ENCODE data around the gene KBTBD12.

Gene KBTBD12

DNA sequence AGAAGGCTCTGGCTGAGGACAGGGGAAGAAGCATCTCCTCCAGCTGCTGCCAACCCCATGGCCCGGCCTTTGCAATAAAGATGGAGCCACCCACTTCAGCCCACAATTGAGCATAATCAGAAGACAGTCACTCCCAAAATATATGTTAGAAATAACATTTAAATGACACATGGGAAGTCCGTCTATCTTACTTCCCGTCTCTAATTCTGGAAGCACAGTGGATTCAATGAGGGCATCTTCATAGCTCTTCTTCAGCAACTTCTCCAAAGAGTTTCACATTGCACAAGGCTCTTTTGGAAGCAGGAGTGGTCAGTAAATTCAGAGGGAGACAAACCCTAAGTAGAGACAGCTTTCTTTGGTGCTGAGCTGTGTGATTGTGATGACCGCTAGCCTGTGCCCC lies 70.2 kb downstream of the KBTBD12 start:
- DNase-seq, result no peak

DNA sequence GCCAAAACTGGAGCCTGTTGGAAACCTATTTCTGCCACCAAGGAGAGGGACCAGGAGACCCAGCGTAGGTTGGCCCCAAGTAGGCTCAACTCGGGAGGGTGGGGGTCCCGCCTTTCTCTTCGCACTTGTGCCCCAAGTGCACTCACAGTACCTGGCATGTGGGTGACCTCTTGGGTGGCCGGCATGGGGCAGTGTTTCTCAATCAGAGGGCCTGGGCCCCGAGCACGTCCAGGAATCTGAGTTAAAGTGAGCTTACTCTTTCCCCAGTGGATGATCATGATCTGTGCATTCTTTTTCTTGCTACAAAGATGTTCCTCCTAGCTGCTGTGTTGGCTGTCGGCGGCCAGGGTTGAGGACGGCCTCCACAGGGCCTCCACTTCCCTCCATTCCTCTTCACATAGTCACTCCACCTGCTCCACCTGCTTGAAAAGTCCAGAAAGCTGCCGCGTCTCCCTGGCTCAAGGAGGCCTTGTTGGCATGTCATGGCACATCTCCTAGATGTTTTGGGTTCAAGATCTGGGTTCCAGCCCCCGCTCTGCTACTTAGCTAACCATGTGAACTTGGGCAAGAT lies 70.7 kb downstream of the KBTBD12 start:
- no peak for DNase-seq

DNA sequence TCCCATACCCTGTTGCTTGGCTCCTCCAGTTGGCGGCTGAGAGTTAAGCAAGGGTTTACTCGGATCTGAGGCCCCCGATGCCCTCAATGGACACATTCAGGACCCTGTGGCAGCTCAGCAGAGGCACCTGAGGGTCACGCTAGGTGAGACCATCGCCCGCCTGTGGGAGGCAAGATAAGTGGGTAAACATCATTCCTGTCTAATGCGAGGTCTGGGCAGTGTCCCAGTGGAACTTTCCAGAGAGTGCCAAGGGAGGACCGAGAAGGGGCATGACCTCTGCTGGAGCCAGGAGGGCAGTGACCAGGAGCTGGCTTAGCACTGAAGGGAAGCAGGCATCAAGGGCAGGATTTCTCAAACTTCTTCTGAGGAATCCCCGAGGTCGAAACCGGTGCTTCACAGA lies 71.8 kb downstream of the KBTBD12 start:
- DNase-seq, result no peak

GRCh38 chr3:127987309-127987995 lies 72.4 kb downstream of the KBTBD12 start:
- DNase-seq, result no peak

DNA sequence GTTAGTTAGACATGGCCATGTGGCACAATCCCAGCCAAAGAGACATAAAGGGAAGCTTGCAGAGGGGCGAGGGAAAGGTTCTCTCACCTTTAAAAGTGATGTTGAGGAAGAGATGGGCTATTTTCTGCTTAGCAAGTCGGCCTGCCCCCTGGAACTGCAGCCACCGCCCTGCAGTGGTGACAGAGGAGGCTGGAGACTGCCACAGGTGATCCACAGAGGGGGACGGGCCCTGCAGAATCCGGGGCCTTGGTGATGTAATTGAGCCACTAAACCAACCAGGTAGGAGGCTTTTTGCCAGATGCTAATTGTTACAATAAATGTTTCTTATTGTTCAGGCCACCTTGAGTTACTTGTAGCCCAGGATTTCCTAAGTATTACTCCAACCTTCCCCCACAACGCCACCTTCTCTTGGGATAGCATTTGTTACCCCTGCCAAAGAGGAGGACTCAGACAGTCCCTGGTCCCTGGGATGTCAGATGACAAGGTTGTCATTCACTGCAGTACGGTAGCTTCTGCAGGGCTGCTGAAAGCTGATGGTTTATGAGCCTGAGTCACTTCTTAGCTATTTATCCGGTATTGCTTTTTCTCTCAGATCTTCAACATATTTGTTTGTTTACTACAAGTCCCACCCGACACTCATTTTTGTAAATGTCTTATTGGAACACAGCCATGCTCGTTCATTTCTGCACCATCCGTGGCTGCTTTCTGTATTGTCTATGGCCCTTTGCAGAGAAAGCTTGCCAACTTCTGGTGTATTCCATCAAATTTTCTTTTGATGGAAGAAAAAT lies 73.9 kb downstream of the KBTBD12 start:
- DNase-seq, result no peak

- no peak for DNase-seq
Observed at GRCh38 chr3:127990051-127990450, 75.0 kb downstream of the KBTBD12 start.

- DNase-seq, result no peak
Observed at GRCh38 chr3:127990461-127990860, 75.4 kb downstream of the KBTBD12 start.

DNA sequence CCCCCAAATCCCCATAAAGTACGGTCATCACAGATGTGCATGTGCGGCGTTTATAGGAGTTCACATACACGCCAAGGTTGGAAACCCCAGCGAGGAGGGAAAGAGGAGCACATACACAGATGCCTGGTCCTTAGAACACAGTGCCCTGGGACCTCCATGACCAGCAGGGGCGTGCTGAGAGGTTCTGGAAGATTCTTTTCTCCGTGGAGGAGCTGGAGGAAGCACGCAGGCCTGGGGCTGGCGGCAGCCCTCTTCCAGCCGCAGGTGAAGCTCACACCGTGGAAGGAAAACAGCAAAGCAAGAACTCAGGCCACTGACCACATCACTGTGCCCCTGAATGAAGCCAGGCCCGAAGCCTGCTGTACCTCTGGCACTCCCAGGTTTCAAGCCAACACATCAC lies 76.2 kb downstream of the KBTBD12 start:
- no peak for DNase-seq

DNA sequence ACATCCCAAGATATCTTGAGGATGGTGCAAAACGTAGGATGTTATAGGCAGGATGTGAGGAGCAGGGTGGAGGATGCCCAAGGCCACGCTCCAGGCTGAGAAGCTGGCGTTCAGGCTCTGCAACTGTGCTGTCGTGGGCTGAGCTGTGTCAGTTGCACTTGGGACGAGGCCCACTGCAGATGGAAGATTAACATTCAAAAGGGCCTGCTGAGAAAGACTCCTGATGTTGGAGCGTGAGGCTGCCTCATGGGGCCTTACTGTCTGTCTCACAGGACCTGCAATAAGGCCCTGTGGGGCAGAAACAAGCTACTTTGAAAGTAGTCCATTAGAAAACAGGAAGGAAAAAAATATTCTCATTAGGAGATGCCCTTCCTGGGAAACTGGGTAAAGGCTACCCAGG lies 76.6 kb downstream of the KBTBD12 start:
- no peak for DNase-seq

- DNase-seq, result no peak
Observed at GRCh38 chr3:127992127-127992526, 77.1 kb downstream of the KBTBD12 start.

DNA sequence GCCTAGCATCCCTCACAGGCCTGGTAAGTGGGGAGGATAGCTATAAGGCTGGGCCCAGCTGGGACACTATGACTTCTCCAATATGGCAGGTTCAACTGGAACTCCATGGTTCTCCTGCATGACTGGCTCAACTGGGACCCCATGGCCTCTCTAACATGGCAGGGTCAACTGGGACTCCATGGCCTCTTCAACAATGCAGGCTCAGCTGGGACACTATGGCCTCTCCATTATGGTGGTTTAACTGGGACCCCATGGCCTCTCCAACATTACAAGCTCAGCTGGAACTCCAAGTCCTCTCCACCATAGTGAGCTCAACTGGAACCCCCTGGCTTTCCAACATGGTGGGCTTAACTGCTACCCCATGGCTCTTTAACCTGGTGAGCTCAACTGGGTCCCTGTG lies 79.0 kb downstream of the KBTBD12 start:
- DNase-seq, result no peak

DNA sequence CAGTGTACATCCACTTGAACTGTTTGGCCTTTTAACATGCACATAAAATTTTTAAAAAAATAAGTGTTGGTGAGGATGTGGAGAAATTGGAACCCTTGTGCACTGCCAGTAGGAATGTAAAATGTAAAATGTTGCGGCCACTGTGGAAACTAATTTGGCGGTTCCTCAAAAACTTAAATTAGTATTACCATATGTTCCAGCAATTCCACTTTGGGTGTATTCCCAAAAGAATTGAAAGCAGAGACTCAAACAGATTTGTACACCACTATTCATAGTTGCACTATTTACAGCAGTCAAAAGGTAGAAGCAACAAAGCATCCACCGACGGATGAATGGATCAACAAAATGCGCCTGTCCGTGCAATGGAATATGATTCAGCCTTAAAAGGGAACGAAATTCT lies 82.0 kb downstream of the KBTBD12 start:
- DNase-seq, result no peak

DNA sequence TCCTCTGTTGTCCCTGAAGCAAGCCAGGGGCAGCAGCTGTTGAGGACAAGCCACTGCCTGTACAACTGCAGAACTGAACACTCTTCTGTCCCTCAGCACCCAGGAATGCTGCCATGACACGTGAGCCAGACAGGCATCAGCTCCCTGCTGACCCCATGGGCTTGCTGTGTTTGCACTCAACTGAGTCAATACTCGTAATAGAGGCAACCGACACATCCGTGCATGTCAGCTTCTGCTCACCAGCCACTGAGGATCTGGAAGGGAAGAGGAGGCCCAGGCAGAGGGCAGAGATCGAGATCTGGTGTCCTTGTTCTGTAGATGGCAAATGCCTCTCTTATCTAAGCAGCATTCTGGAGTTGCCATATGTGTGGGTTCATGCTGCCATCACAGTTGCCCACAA lies 82.9 kb downstream of the KBTBD12 start:
- no peak for DNase-seq

- DNase-seq, result no peak
Observed at GRCh38 chr3:127998596-127998995, 83.6 kb downstream of the KBTBD12 start.

DNA sequence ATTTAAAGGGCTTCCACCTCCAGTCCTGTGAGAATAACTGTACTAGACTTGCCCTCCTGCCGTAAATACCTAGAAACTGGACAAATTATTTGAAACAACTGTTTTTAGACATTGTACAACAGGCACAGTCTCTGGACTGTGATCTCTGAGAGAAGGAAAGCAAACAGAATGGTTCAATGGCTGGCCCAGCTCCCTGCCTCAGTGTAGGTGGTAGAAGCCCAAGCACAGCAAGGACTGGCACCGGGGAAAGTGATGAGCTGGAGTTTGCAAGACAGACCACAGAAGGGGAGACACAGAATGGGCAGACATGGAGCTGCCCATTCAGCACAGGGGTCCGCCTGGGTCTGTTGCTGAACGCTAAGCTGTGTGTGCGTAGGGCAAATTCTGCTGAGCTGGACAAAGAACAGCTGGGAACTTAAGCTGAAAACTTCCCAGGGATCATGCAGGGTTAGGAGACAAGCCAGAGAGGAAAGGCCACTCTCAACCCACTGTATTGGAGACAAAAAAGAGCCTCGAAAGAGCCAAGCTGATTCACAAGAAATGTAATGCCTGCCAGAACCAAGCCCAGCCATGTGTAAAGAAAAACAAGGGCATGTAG lies 84.6 kb downstream of the KBTBD12 start:
- peak in 1 of 56 donors; percentile 27 for DNase-seq

DNA sequence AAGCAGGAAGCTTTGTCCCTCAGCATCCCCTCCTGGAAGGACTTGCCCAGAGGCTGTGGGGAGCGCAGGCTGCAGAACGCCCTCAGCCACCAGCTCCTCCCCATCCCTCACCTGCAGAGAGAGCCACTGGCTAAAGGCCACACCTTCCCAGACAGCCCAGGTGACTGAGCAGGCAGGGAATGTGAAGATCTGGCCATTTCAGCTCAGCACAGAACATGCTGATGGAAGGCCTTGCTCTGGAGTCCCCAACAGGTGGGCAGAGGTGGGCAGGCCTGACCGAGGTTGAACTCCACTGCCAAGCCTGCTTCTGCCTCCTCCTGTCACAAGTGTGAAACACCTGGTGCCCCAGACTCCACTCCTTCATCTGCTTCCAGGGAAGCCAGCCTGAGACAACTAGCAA lies 86.5 kb downstream of the KBTBD12 start:
- DNase-seq, result no peak

DNA sequence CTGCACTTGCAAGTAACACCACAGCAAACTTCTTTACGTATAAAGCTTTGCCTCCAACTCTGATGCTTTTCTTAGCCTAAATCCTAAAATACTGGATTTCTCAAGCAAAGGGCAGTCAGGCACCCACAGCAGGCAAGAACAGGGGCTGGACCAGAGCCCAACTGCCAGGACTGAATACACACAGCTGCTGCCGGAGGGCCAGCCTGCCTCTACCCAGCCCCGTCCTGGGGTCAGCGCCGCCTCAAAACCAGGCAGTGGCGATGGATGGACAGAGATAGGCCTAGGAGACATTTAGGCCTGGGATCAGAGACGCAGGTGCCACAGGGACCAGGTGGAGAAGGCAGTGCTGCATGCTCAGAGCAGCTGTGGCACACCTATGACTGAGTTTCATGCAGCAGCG lies 89.6 kb downstream of the KBTBD12 start:
- no peak for DNase-seq

DNA sequence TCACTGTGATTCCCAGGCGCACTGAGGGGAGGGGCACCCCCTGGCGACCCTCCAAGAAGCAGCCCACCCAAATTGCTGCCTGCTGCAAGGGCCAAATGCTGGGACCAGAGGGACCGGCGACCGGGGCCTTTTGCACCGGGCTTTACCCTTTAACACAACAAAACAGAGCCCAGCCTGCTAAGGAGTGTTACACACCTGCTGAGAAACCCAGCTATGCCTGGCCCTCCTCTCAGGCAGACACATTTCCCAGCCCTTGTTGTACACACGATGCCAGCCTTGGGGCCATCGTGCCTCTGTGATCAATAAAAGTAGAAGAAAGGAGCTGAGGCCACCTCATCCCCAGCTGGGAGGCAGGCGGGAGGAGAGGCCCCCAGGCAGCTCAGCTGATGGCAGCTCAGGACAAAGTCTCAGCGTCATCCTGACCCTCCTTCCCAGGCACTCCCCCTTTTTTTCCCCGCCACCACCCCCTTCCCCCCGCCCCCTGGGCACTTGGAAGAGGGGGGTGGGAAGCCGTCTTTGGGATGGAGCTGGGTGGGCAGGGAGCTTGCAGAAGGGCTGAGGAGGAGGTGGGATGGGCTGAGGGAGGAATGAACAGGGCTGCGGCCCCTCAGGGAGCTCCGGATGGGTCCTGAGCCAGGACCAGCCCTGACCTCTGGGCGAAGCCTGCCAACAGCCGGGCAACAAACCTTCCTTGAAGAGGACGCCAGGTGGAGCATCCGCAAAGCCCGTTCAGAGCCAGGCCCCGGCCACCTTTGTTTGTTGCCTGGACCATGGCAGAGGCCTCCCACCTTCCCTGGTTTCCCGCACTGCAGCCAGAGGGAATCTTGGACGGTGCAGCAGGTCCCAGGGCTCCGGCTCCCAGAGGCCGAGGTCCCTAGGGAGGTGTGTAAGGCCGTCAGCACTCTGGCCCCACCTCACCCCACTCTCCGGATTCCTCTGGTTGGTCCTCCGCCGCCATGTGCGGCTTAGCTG lies 91.3 kb downstream of the KBTBD12 start:
- no peak for DNase-seq

DNA sequence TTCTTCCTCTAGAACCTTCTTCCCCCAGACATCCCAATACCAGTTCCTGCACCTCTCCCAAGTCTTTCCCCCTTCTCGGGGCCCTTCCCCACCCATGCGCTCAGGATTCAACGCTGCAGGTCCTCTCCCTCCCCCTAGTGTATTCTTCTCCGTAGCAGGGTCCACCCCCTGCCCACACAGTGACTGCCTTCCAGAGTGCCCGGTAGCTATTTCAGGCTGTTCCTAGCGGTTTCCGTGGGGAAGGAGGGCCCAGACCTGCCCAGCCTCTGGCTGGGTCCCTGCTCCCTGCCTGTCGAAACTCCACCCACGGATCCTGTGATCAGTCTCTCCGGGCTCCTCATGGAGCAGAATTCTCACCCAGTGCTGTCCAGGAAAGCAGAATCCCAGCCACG lies 92.0 kb downstream of the KBTBD12 start:
- no peak for DNase-seq

DNA sequence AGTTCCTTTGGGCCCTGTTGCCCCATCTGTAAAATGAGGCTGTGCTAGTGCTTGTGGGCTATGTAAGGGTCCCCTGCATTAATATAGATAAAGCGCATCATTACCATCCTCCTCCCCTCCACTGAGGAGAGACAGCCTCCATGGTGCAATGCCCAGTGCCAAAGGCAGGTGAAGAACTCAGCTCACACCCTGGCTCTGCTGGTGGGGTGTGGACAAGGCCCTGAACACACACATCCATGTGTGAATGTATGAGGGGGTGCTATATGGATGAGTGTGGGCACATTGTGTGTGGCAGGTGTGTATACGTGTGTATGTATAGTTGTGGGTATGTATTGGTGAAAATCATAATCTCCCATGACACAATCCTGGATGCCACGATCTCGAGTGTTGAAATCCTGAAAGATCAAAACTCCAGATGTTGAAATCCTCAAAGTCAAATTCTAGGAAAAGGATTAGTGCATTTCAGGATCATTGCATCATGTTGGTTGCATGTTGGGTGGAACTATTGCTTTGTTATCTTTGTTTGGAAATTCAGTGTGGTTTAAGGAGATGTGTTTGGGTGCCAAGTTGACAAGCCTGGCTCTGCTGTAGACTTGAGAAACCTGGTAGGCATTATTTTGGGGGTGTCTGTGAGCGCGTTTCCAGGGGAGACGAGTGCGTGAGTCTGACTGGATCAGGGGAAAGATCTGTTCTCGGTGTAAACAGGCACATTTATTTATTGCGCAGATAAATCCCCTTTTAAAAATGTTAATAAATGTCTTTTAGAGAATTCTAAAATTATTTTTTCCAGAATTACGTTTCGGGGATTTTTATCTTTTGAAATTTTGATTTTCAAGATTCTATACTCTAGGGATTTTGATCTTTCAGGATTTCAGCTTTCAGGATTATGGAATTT lies 95.2 kb downstream of the KBTBD12 start:
- no peak for DNase-seq
